Liver (tissue), 3 donors: ENCODE data around the gene TNIP1.

Experiments used
- CTCF ChIP-seq: fragments of 150-350 bp; IDR thresholded peaks from 2 replicates; pipeline ENCODE4 v1.5.1; 2017; ENCODE audit warnings: improper control_type of control experiment, low read depth, low read length; ENCODE audit not compliant: missing input control
- EGR1 ChIP-seq, 2 donors: IDR thresholded peaks; 2 replicates each; pipeline ENCODE4 v1.6.1; 2016 to 2018; ENCODE audit warnings: antibody characterized with exemption in 2 of 2, low read depth in 2 of 2
- GABPA ChIP-seq, 2 donors: IDR thresholded peaks in 1 of 2; conservative IDR thresholded peaks in 1 of 2; 2 replicates each; pipeline ENCODE4 v1.6.1; 2016; ENCODE audit warnings: antibody characterized with exemption in 2 of 2, mild to moderate bottlenecking in 1 of 2, moderate library complexity in 1 of 2
- MAX ChIP-seq: IDR thresholded peaks from 2 replicates; pipeline ENCODE4 v1.6.1; 2016; ENCODE audit warnings: antibody characterized with exemption
- REST ChIP-seq: IDR thresholded peaks from 2 replicates; pipeline ENCODE4 v1.6.1; 2016; ENCODE audit warnings: antibody characterized with exemption, mild to moderate bottlenecking
- TAF1 ChIP-seq: conservative IDR thresholded peaks from 2 replicates; pipeline ENCODE4 v1.6.1; 2016; ENCODE audit warnings: antibody characterized with exemption, mild to moderate bottlenecking
- YY1 ChIP-seq: IDR thresholded peaks from 2 replicates; pipeline ENCODE4 v1.6.1; 2016; ENCODE audit warnings: antibody characterized with exemption, mild to moderate bottlenecking
- ZBTB33 ChIP-seq: IDR thresholded peaks from 2 replicates; pipeline ENCODE4 v1.6.1; 2016; ENCODE audit warnings: antibody characterized with exemption
- donor health status: healthy.
- donor health status: healthy.

- TF ChIP-seq CTCF (no peak), ZBTB33 (no peak), MAX (no peak), EGR1 (IDR thresholded peaks at IDR 0.05; ENCODE audit: low read depth in 2 of 2) (no peak), GABPA (IDR thresholded peaks at IDR 0.05 in 1 of 2, conservative IDR thresholded peaks at IDR 0.05 in 1 of 2) (no peak), REST (no peak), TAF1 (no peak), YY1 (no peak)
Observed at GRCh38 chr5:151015974-151016587, 64.8 kb downstream of the TNIP1 start.
